ENCODE data around the gene ICAM1. TPM values are rescaled to one million over a fixed set of nuclear protein-coding genes. Genes with fewer than 3 reads are reported as not detected.

Gene ICAM1
- total and polyA plus RNA-seq, 2 donors: 18.2 to 24.6 TPM

DNA sequence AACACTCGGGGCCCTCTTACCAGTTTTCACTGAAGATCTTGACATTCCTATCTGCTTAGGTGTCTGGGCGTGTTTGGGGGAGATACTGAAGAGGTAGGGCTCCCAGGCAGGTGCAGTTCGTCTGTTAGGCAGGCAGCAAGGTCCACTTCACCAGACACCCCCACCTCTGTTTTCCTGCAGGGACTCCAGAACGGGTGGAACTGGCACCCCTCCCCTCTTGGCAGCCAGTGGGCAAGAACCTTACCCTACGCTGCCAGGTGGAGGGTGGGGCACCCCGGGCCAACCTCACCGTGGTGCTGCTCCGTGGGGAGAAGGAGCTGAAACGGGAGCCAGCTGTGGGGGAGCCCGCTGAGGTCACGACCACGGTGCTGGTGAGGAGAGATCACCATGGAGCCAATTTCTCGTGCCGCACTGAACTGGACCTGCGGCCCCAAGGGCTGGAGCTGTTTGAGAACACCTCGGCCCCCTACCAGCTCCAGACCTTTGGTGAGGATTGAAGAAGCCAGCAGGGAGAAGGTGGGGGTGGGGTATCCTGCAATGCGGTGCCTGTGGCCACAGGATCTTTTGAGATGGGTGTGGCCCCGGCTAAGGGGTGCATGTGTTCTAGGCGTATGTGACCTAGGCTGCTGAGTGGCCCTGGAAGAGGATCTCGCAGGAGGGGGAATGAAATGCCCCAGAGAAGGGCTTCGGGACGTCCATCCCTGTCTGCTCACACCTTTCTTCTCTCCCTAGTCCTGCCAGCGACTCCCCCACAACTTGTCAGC is 12.6 kb downstream of the ICAM1 start:
- Histone ChIP-seq H3K4me3 (ENCODE audit: low read length in 2 of 2) (no peak overlapping the region), H3K36me3 (ENCODE audit: control insufficient read depth in 2 of 2, insufficient read depth in 2 of 2, low read length in 1 of 2) (peaks cover 0 to 23% of the 10 kb centered on the region in 2 donors)

DNA sequence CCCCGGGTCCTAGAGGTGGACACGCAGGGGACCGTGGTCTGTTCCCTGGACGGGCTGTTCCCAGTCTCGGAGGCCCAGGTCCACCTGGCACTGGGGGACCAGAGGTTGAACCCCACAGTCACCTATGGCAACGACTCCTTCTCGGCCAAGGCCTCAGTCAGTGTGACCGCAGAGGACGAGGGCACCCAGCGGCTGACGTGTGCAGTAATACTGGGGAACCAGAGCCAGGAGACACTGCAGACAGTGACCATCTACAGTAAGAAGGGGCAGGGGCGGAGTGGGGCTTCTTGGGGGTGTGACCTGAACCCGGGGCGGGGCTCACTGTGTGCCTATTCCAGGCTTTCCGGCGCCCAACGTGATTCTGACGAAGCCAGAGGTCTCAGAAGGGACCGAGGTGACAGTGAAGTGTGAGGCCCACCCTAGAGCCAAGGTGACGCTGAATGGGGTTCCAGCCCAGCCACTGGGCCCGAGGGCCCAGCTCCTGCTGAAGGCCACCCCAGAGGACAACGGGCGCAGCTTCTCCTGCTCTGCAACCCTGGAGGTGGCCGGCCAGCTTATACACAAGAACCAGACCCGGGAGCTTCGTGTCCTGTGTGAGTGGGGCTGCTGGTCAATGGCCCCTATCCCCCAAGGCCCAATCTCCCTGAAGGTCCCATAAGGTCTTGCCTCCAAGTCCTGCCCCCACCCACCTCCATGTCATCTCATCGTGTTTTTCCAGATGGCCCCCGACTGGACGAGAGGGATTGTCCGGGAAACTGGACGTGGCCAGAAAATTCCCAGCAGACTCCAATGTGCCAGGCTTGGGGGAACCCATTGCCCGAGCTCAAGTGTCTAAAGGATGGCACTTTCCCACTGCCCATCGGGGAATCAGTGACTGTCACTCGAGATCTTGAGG is 13.4 kb downstream of the ICAM1 start:
- Histone ChIP-seq H3K27me3 (ENCODE audit: control insufficient read depth in 2 of 2, insufficient read depth in 1 of 2, low read length in 1 of 2) (peaks cover 33 to 40% of the 10 kb centered on the region in 2 donors), H3K36me3 (ENCODE audit: control insufficient read depth in 2 of 2, insufficient read depth in 2 of 2, low read length in 1 of 2) (peaks cover 0 to 23% of the 10 kb centered on the region in 2 donors), H3K27ac (ENCODE audit: low read depth in 1 of 2, low read length in 1 of 2) (no peak overlapping the region), H3K4me1 (ENCODE audit: control insufficient read depth in 2 of 2, insufficient read depth in 2 of 2, low read length in 2 of 2) (peaks cover 21 to 42% of the 10 kb centered on the region in 2 donors), H3K4me3 (ENCODE audit: low read length in 2 of 2) (no peak overlapping the region), H3K9me3 (ENCODE audit: control insufficient read depth in 2 of 2, insufficient read depth in 1 of 2, low read length in 1 of 2) (peaks cover 0 to 24% of the 10 kb centered on the region in 2 donors)
- DNase-seq (ENCODE audit: low read depth in 6 of 9, low spot score in 9 of 9): no peak
- WGBS: 96% methylated on average over 34 of the region's 34 CpGs

More for the DNA sequence above, 12.6 kb downstream of the ICAM1 start:
- no peak for DNase-seq (ENCODE audit: low read depth in 6 of 9, low spot score in 9 of 9)
- no peak overlapping the region for H3K27ac ChIP-seq (ENCODE audit: low read depth in 1 of 2, low read length in 1 of 2)
- H3K4me1 ChIP-seq (ENCODE audit: control insufficient read depth in 2 of 2, insufficient read depth in 2 of 2, low read length in 2 of 2): peaks cover 15 to 33% of the 10 kb centered on the region in 2 donors
- peaks cover 25 to 32% of the 10 kb centered on the region in 2 donors for H3K27me3 ChIP-seq (ENCODE audit: control insufficient read depth in 2 of 2, insufficient read depth in 1 of 2, low read length in 1 of 2)
- peaks cover 0 to 16% of the 10 kb centered on the region in 2 donors for H3K9me3 ChIP-seq (ENCODE audit: control insufficient read depth in 2 of 2, insufficient read depth in 1 of 2, low read length in 1 of 2)
- 92% methylated on average over 23 of the region's 23 CpGs for WGBS

- DNase-seq (ENCODE audit: low read depth in 6 of 9, low spot score in 9 of 9): no peak
- WGBS: 97% methylated on average over 13 of the region's 13 CpGs
- Histone ChIP-seq H3K36me3 (ENCODE audit: control insufficient read depth in 2 of 2, insufficient read depth in 2 of 2, low read length in 1 of 2) (peaks cover 0 to 23% of the 10 kb centered on the region in 2 donors), H3K4me1 (ENCODE audit: control insufficient read depth in 2 of 2, insufficient read depth in 2 of 2, low read length in 2 of 2) (peaks cover 22 to 48% of the 10 kb centered on the region in 2 donors), H3K27ac (ENCODE audit: low read depth in 1 of 2, low read length in 1 of 2) (no peak overlapping the region), H3K27me3 (ENCODE audit: control insufficient read depth in 2 of 2, insufficient read depth in 1 of 2, low read length in 1 of 2) (peaks cover 39 to 46% of the 10 kb centered on the region in 2 donors), H3K4me3 (ENCODE audit: low read length in 2 of 2) (no peak overlapping the region), H3K9me3 (ENCODE audit: control insufficient read depth in 2 of 2, insufficient read depth in 1 of 2, low read length in 1 of 2) (peaks cover 0 to 26% of the 10 kb centered on the region in 2 donors)
These were observed 14.0 kb downstream of the ICAM1 start for GRCh38 chr19:10284960-10285278.

GRCh38 chr19:10285393-10285792 is 14.5 kb downstream of the ICAM1 start:
- Histone ChIP-seq H3K36me3 (ENCODE audit: control insufficient read depth in 2 of 2, insufficient read depth in 2 of 2, low read length in 1 of 2) (peaks cover 0 to 23% of the 10 kb centered on the region in 2 donors), H3K27ac (ENCODE audit: low read depth in 1 of 2, low read length in 1 of 2) (no peak overlapping the region)
- 96% methylated on average over 4 of the region's 4 CpGs for WGBS

GRCh38 chr19:10286803-10287737 is 16.1 kb downstream of the ICAM1 start, which contains the start of gene ICAM4:
Gene ICAM4 (plus strand): TSS chr19:10286955. CDS start chr19:10287013, 58 bp downstream.
- H3K27ac ChIP-seq (ENCODE audit: low read depth in 1 of 2, low read length in 1 of 2): peak within 1 kb of the TSS; percentile 4 to 22
- H3K9me3 ChIP-seq (ENCODE audit: control insufficient read depth in 2 of 2, insufficient read depth in 1 of 2, low read length in 1 of 2): peaks cover 0 to 39% of the 10 kb centered on the region in 2 donors
- peaks cover 61 to 68% of the 10 kb centered on the region in 2 donors for H3K27me3 ChIP-seq (ENCODE audit: control insufficient read depth in 2 of 2, insufficient read depth in 1 of 2, low read length in 1 of 2)
- H3K4me3 ChIP-seq (ENCODE audit: low read length in 2 of 2): peak within 1 kb of the TSS; percentile 19 to 29
- DNase-seq (ENCODE audit: low read depth in 6 of 9, low spot score in 9 of 9): peak in 1 of 9 donors; percentile 74
- peaks cover 33 to 69% of the 10 kb centered on the region in 2 donors for H3K4me1 ChIP-seq (ENCODE audit: control insufficient read depth in 2 of 2, insufficient read depth in 2 of 2, low read length in 2 of 2)
- H3K36me3 ChIP-seq (ENCODE audit: control insufficient read depth in 2 of 2, insufficient read depth in 2 of 2, low read length in 1 of 2): peaks cover 0 to 23% of the 10 kb centered on the region in 2 donors
- WGBS: 2% methylated on average over 59 of the region's 59 CpGs

More at GRCh38 chr19:10285393-10285792, 14.5 kb downstream of the ICAM1 start:
- DNase-seq (ENCODE audit: low read depth in 6 of 9, low spot score in 9 of 9): no peak
- Histone ChIP-seq H3K4me1 (ENCODE audit: control insufficient read depth in 2 of 2, insufficient read depth in 2 of 2, low read length in 2 of 2) (peaks cover 22 to 53% of the 10 kb centered on the region in 2 donors), H3K9me3 (ENCODE audit: control insufficient read depth in 2 of 2, insufficient read depth in 1 of 2, low read length in 1 of 2) (peaks cover 0 to 30% of the 10 kb centered on the region in 2 donors), H3K4me3 (ENCODE audit: low read length in 2 of 2) (no peak overlapping the region), H3K27me3 (ENCODE audit: control insufficient read depth in 2 of 2, insufficient read depth in 1 of 2, low read length in 1 of 2) (peaks cover 44 to 51% of the 10 kb centered on the region in 2 donors)

- Histone ChIP-seq H3K27ac (ENCODE audit: low read depth in 1 of 2, low read length in 1 of 2) (no peak overlapping the region), H3K4me3 (ENCODE audit: low read length in 2 of 2) (peak overlapping the region; percentile 3 to 33), H3K27me3 (ENCODE audit: control insufficient read depth in 2 of 2, insufficient read depth in 1 of 2, low read length in 1 of 2) (peaks cover 77 to 82% of the 10 kb centered on the region in 2 donors), H3K4me1 (ENCODE audit: control insufficient read depth in 2 of 2, insufficient read depth in 2 of 2, low read length in 2 of 2) (peaks cover 40 to 83% of the 10 kb centered on the region in 2 donors), H3K9me3 (ENCODE audit: control insufficient read depth in 2 of 2, insufficient read depth in 1 of 2, low read length in 1 of 2) (peaks cover 2 to 56% of the 10 kb centered on the region in 2 donors), H3K36me3 (ENCODE audit: control insufficient read depth in 2 of 2, insufficient read depth in 2 of 2, low read length in 1 of 2) (peaks cover 0 to 18% of the 10 kb centered on the region in 2 donors)
- 1% methylated on average over 23 of the region's 23 CpGs for WGBS
- DNase-seq (ENCODE audit: low read depth in 6 of 9, low spot score in 9 of 9): peak in 2 of 9 donors; percentile 50 to 71
These were observed 17.8 kb downstream of the ICAM1 start for GRCh38 chr19:10288662-10289166.

DNA sequence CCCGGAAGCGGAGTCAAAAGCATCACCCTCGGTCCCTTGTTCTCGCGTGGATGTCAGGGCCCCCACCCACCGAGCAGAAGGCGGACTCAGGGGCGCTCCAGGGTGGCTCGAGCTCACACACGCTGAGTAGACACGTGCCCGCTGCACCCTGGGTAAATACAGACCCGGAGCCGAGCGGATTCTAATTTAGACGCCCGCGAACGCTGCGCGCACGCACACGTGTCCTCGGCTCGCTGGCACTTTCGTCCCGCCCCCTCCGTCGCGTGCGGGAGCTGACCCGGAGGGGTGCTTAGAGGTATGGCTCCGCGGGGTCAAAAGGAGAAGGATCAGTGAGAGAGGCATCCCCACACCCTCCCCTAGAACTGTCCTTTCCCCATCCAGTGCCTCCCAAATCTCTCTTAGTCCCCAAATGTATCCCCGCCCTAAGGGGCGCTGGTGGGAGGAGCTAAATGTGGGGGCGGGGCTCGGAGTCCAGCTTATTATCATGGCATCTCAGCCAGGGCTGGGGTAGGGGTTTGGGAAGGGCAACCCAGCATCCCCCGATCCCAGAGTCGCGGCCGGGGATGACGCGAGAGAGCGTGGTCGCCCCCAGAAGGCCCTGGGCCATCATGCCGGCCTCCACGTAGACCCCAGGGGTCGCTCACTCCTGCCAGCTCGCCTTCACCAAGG is 18.4 kb downstream of the ICAM1 start:
- Histone ChIP-seq H3K4me3 (ENCODE audit: low read length in 2 of 2) (peak overlapping the region; percentile 3 to 33), H3K27me3 (ENCODE audit: control insufficient read depth in 2 of 2, insufficient read depth in 1 of 2, low read length in 1 of 2) (peaks cover 83 to 88% of the 10 kb centered on the region in 2 donors), H3K4me1 (ENCODE audit: control insufficient read depth in 2 of 2, insufficient read depth in 2 of 2, low read length in 2 of 2) (peaks cover 40 to 83% of the 10 kb centered on the region in 2 donors), H3K36me3 (ENCODE audit: control insufficient read depth in 2 of 2, insufficient read depth in 2 of 2, low read length in 1 of 2) (peaks cover 0 to 16% of the 10 kb centered on the region in 2 donors), H3K27ac (ENCODE audit: low read depth in 1 of 2, low read length in 1 of 2) (no peak overlapping the region), H3K9me3 (ENCODE audit: control insufficient read depth in 2 of 2, insufficient read depth in 1 of 2, low read length in 1 of 2) (peaks cover 2 to 59% of the 10 kb centered on the region in 2 donors)
- DNase-seq (ENCODE audit: low read depth in 6 of 9, low spot score in 9 of 9): peak in 1 of 9 donors; percentile 61
- 1% methylated on average over 50 of the region's 50 CpGs for whole genome bisulfite sequencing

Measured in thymus (tissue), 11 donors.